PC-3 (cell line): ENCODE measurements around the gene MRPL37. TPM values are rescaled to one million over a fixed set of nuclear protein-coding genes. Genes with fewer than 3 reads are reported as not detected.

Experiments used
- ATAC-seq: fragments of 200-7000 bp; cut with Tn5 transposase; 2 replicates; pipeline ENCODE4 v1.9.1; 2020; ENCODE audit warnings: mild to moderate bottlenecking, moderate library complexity
- BruUV-seq: library from RNA; stranded (reverse); fragments of 400-500 nt; replicated peaks from 2 replicates; lab custom pipeline; 2021; lab: Mats Ljungman, UMichigan
- CTCF ChIA-PET: fragments of 300-600 bp; sonication (Branson Sonifier 250); formaldehyde crosslinking; loops from one replicate; lab custom pipeline; 2022; ENCODE audit warnings: antibody characterized with exemption; lab: Charles Lee
- POLR2A ChIA-PET: fragments of 300-600 bp; sonication (Branson Sonifier 250); formaldehyde crosslinking; loops from one replicate; lab custom pipeline; 2022; ENCODE audit warnings: antibody characterized with exemption; ENCODE audit not compliant: unreplicated experiment; lab: Charles Lee
- DNase-seq: peaks from one replicate; pipeline ENCODE4 v3.0.0-alpha.2; 2015
- H2AFZ ChIP-seq: fragments of 300-600 bp; sonication (generic); 2 replicates; pipeline ENCODE4 v1.6.0; 2016; ENCODE audit warnings: antibody characterized with exemption, low read length
- H3F3A ChIP-seq: fragments of 300-600 bp; sonication (generic); one replicate; pipeline ENCODE4 v1.6.0; 2017; ENCODE audit warnings: antibody characterized with exemption, low read length, control low read depth, mild to moderate bottlenecking; ENCODE audit not compliant: unreplicated experiment
- H3K27ac ChIP-seq: fragments of 300-600 bp; sonication (generic); 2 replicates; pipeline ENCODE4 v1.5.1; 2016; ENCODE audit warnings: mild to moderate bottlenecking, low read length
- H3K27me3 ChIP-seq: fragments of 300-600 bp; sonication (generic); 2 replicates; pipeline ENCODE4 v1.6.1; 2016; ENCODE audit warnings: low read length, mixed read lengths
- H3K36me3 ChIP-seq: fragments of 300-600 bp; sonication (generic); 2 replicates; pipeline ENCODE4 v1.6.1; 2016; ENCODE audit warnings: low read depth, mixed run types, low read length, mixed read lengths
- H3K4me1 ChIP-seq: fragments of 300-600 bp; sonication (generic); 2 replicates; pipeline ENCODE4 v1.5.1; 2016; ENCODE audit warnings: low read length; ENCODE audit not compliant: insufficient read depth
- H3K4me2 ChIP-seq: fragments of 300-600 bp; sonication (generic); 2 replicates; pipeline ENCODE4 v1.6.0; 2016; ENCODE audit warnings: low read length
- H3K4me3 ChIP-seq: fragments of 300-600 bp; sonication (generic); 2 replicates; pipeline ENCODE4 v1.5.1; 2016; ENCODE audit warnings: mild to moderate bottlenecking, low read length, mixed read lengths
- H3K79me2 ChIP-seq: fragments of 300-600 bp; sonication (generic); 2 replicates; pipeline ENCODE4 v1.6.1; 2017; ENCODE audit warnings: low read length, mixed read lengths
- H3K9ac ChIP-seq: fragments of 300-600 bp; sonication (generic); 2 replicates; pipeline ENCODE4 v1.6.0; 2016; ENCODE audit warnings: mild to moderate bottlenecking, low read length
- H3K9me2 ChIP-seq: fragments of 300-600 bp; sonication (generic); replicated peaks from 2 replicates; pipeline ENCODE4 v1.6.1; 2016; ENCODE audit warnings: mixed run types, low read length, mixed read lengths
- H3K9me3 ChIP-seq: fragments of 300-600 bp; sonication (generic); 2 replicates; pipeline ENCODE4 v1.6.1; 2016; ENCODE audit warnings: low read length, mixed read lengths
- H4K20me1 ChIP-seq: fragments of 300-600 bp; sonication (generic); 2 replicates; pipeline ENCODE4 v1.6.1; 2016; ENCODE audit warnings: low read length, mixed read lengths
- CTCF ChIP-seq: fragments of 300-600 bp; sonication (generic); conservative IDR thresholded peaks from 2 replicates; pipeline ENCODE4 v1.5.1; 2017; ENCODE audit warnings: antibody characterized with exemption, low read depth, mild to moderate bottlenecking, low read length
- EZH2 ChIP-seq: fragments of 300-600 bp; sonication (generic); IDR thresholded peaks from one replicate; pipeline ENCODE4 v1.6.1; 2017; ENCODE audit warnings: antibody characterized with exemption, mild to moderate bottlenecking, low read length; ENCODE audit not compliant: unreplicated experiment
- EZH2phosphoT487 ChIP-seq: fragments of 300-600 bp; sonication (generic); IDR thresholded peaks from 2 replicates; pipeline ENCODE4 v1.6.1; 2018; ENCODE audit warnings: mild to moderate bottlenecking, antibody characterized with exemption, low read length, borderline replicate concordance
- intact Hi-C: fragments of 100-400 bp; cut with micrococcal nuclease; formaldehyde crosslinking; loops from 2 replicates; pipeline ENCODE4 v1.9.0; 2023
- total RNA-seq: library from RNA; depleted of rRNA; stranded (reverse); fragments of >200 nt; gene quantifications from 2 replicates; pipeline ENCODE4 v1.2.3, GENCODE V29; 2014

The MRPL37 gene
- total RNA-seq, 1 experiment from 2014 or later, result 191 TPM

DNA sequence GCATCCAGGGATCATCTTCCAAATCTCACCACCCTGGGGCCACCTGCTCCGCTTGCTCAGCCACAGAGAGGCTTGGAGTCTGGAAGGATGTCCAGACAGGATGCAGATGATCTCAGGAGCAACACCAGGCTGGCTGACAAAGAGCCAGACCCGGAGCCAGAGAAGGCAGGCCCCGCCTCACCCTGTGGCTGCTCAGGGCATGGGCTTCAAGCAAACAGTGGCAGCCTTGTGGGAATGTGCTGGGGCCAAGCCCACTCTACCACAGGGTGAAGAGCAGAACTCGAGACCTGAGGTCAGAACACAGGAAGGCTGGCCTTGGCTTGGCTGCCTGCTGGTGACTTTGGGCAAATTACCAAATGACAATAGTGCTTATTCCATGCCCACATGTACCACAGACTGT is 45.5 kb downstream of the MRPL37 start:
- Histone ChIP-seq H3F3A (no peaks in the 10 kb centered on the region), H3K9me2 (no peaks in the 10 kb centered on the region), H3K36me3 (no peaks in the 10 kb centered on the region), H3K9ac (no peak overlapping the region), H3K79me2 (no peaks in the 10 kb centered on the region), H3K4me1 (peaks cover 13% of the 10 kb centered on the region), H2AFZ (no peak overlapping the region), H3K27me3 (no peaks in the 10 kb centered on the region), H3K4me3 (no peak overlapping the region), H3K4me2 (no peak overlapping the region), H4K20me1 (no peaks in the 10 kb centered on the region), H3K27ac (no peak overlapping the region), H3K9me3 (no peaks in the 10 kb centered on the region)
- intact Hi-C loops, result no loop called here
- TF ChIP-seq EZH2phosphoT487 (no peak), CTCF (no peak), EZH2 (no peak)
- ATAC-seq, result no peak; the same call in 1 of the 2 replicates
- BruUV-seq, result no TSS peak
- ChIA-PET POLR2A (no interaction called here), CTCF (interaction anchor here (0.6 kb wide), 1 partner anchor 30 kb away, joined by 3 read pairs; no protein-coding TSS in a partner anchor)
- DNase-seq, result no peak

DNA sequence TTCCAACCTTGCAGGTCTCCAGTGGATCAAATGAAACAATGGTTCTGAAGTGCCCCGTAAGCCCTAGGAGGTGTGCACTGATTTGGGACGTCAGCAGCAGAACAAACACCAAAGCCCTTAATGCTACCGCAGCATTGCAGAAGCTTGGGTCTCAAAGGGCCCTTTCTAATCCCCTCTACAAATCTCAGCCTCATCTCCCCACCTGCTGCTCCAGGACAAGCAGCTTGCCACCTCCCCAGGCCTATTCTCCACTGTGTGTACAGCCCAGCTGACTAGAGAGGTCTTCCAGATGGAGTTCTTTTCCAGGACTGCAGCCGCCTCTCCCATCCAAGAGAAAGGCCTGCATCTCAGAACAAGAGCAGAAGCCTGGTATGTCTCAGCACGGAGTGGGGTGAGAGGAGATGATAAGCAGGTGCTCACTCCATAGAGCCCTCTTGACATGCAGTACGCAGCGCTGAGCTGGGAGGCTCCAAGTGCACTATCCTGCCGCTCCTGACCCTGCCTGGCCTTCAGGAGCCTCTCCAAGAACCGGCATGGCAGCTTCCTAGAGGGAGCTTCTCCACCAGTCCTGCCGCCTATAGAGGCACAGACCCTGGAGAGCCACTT is 46.3 kb downstream of the MRPL37 start:
- Histone ChIP-seq H3K4me1 (peaks cover 13% of the 10 kb centered on the region), H2AFZ (no peak overlapping the region), H3K9me2 (no peaks in the 10 kb centered on the region), H3K79me2 (no peaks in the 10 kb centered on the region), H3K9me3 (no peaks in the 10 kb centered on the region), H3K27me3 (no peaks in the 10 kb centered on the region), H3F3A (no peaks in the 10 kb centered on the region), H3K4me2 (no peak overlapping the region), H3K9ac (no peak overlapping the region), H3K27ac (no peak overlapping the region), H3K36me3 (no peaks in the 10 kb centered on the region), H4K20me1 (no peaks in the 10 kb centered on the region), H3K4me3 (no peak overlapping the region)
- DNase-seq (no peak), ATAC-seq (no peak)
- no TSS peak for BruUV-seq
- no peak for TF ChIP-seq CTCF
- no peak for TF ChIP-seq EZH2
- no peak for TF ChIP-seq EZH2phosphoT487
- intact Hi-C loops, result no loop called here
- ChIA-PET CTCF (no interaction called here), POLR2A (no interaction called here)

GRCh38 chr1:54247863-54248515 is 48.0 kb downstream of the MRPL37 start:
- ChIA-PET CTCF (no interaction called here), POLR2A (no interaction called here)
- Histone ChIP-seq H3K27ac (no peak overlapping the region), H3K9ac (no peak overlapping the region), H3K9me2 (no peaks in the 10 kb centered on the region), H3K27me3 (no peaks in the 10 kb centered on the region), H4K20me1 (no peaks in the 10 kb centered on the region), H2AFZ (no peak overlapping the region), H3F3A (no peaks in the 10 kb centered on the region), H3K36me3 (no peaks in the 10 kb centered on the region), H3K9me3 (no peaks in the 10 kb centered on the region), H3K4me1 (peaks cover 24% of the 10 kb centered on the region), H3K4me2 (no peak overlapping the region), H3K4me3 (no peak overlapping the region), H3K79me2 (no peaks in the 10 kb centered on the region)
- intact Hi-C loops, result no loop called here
- ATAC-seq (no peak), DNase-seq (no peak)
- no TSS peak for BruUV-seq
- no peak for TF ChIP-seq CTCF
- TF ChIP-seq EZH2, result no peak
- TF ChIP-seq EZH2phosphoT487, result no peak
